ENCODE measurements around the gene AGBL5.

Gene AGBL5

DNA sequence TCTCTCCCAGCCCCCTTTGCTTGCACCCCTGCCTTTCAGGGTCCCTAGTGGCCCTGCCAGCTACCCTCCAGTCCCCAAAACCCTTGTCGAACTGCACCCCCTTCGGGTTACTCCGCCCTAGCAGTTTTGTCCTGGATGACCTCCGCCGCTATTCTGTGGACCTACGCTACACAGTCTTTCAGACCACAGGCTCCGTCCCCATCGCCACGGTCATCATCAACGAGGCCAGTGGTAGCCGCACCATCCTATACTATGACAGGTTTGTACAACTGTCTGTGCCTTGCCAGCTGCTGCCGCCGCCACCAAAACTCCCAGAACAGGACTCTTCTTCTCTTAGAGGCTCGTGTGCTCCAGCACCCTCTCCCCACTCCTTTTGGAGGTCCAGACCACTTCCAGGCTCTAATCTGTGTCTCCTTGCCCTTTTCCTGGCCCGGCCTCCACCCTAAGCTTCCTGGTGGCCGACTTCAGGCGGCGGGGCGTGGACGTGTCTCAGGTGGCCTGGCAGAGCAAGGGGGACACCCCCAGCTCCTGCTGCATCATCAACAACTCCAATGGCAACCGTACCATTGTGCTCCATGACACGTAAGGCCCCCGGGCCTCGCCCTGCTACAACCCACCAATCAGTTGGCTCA lies 43.0 kb downstream of the AGBL5 start:
- TF ChIP-seq, protein P1, sequence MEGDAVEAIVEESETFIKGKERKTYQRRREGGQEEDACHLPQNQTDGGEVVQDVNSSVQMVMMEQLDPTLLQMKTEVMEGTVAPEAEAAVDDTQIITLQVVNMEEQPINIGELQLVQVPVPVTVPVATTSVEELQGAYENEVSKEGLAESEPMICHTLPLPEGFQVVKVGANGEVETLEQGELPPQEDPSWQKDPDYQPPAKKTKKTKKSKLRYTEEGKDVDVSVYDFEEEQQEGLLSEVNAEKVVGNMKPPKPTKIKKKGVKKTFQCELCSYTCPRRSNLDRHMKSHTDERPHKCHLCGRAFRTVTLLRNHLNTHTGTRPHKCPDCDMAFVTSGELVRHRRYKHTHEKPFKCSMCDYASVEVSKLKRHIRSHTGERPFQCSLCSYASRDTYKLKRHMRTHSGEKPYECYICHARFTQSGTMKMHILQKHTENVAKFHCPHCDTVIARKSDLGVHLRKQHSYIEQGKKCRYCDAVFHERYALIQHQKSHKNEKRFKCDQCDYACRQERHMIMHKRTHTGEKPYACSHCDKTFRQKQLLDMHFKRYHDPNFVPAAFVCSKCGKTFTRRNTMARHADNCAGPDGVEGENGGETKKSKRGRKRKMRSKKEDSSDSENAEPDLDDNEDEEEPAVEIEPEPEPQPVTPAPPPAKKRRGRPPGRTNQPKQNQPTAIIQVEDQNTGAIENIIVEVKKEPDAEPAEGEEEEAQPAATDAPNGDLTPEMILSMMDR (IDR thresholded peaks at IDR 0.05; ENCODE audit: insufficient read depth, low read length, poor library complexity, severe bottlenecking), result no peak
- Histone ChIP-seq H3K27me3 (replicated peaks; ENCODE audit: control insufficient read depth, insufficient read depth, low read length) (no peaks in the 10 kb centered on the region), H3K36me3 (ENCODE audit: control insufficient read depth, insufficient read depth, low read length) (no peaks in the 10 kb centered on the region), H3K4me3 (replicated peaks; ENCODE audit: low read depth, low read length) (no peak overlapping the region)
- DNase-seq (ENCODE audit: extremely low read depth, insufficient read length), result no peak

DNA sequence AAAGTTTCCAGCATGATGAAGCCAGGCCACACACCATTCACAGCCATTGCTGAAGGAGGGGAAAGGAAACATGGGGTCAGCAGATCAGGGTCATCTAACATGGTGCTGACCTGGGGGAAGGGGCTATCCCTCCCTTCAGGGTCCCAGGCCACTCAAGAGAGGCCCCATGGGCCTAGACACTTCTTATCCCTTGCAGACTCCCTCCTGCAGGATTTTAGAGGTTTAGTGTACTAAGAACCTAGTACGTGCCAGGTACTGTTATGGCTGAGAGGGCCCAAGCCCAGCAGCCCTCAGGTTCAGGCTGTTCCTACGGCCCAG lies 43.9 kb downstream of the AGBL5 start:
- Histone ChIP-seq H3K36me3 (ENCODE audit: control insufficient read depth, insufficient read depth, low read length) (no peaks in the 10 kb centered on the region), H3K27me3 (replicated peaks; ENCODE audit: control insufficient read depth, insufficient read depth, low read length) (no peaks in the 10 kb centered on the region), H3K4me3 (replicated peaks; ENCODE audit: low read depth, low read length) (no peak overlapping the region)
- no peak for DNase-seq (ENCODE audit: extremely low read depth, insufficient read length)
- TF ChIP-seq, protein P1 (IDR thresholded peaks at IDR 0.05; ENCODE audit: insufficient read depth, low read length, poor library complexity, severe bottlenecking), result no peak

DNA sequence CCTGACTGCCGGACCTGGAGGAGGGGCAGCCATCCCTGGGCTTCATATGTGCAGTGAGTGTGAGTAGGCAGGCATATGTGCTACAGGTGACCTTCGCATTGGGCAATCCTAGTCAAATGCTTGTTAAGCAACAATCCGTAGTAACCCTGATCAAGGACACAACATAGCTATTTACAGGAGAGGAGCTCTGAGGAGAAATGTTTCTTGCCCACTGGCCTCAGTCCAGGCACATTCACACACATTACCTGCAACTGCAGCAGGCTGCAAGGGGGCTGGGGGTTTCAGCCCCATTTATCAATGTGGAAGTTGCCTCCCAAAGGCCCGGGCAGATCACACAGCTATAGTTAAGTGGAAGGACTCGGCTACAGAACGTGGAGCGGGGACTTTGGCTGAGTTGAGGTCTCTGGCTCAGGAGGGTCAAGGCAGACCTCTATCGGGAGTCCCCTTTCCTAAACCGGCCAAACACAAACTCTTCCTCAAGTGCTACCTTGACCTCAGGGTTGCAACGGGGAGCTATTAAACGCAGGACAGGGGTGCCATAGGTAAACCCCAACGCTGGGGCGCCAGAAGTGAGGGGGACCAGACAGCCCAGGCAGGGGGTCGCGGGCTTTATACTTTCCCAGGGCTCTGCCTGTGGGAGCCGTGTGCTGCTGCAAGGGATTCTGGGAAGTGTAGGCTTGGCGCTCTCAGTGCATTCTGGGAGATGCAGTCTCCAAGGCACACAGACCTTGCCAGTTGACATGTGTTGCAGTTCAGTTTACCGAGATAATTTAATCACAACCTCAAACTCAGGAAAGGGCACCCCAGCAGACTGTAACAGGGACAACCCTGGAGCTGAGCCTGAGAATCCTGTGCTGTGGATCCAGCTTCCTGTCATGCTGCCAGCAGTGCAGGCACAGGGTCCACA lies 44.5 kb downstream of the AGBL5 start:
- Histone ChIP-seq H3K4me3 (replicated peaks; ENCODE audit: low read depth, low read length) (peak overlapping the region; percentile 6; the same call in 1 of the 2 replicates), H3K27me3 (replicated peaks; ENCODE audit: control insufficient read depth, insufficient read depth, low read length) (no peaks in the 10 kb centered on the region), H3K36me3 (ENCODE audit: control insufficient read depth, insufficient read depth, low read length) (no peaks in the 10 kb centered on the region)
- no peak for DNase-seq (ENCODE audit: extremely low read depth, insufficient read length)
- TF ChIP-seq, protein P1 (IDR thresholded peaks at IDR 0.05; ENCODE audit: insufficient read depth, low read length, poor library complexity, severe bottlenecking), result no peak

DNA sequence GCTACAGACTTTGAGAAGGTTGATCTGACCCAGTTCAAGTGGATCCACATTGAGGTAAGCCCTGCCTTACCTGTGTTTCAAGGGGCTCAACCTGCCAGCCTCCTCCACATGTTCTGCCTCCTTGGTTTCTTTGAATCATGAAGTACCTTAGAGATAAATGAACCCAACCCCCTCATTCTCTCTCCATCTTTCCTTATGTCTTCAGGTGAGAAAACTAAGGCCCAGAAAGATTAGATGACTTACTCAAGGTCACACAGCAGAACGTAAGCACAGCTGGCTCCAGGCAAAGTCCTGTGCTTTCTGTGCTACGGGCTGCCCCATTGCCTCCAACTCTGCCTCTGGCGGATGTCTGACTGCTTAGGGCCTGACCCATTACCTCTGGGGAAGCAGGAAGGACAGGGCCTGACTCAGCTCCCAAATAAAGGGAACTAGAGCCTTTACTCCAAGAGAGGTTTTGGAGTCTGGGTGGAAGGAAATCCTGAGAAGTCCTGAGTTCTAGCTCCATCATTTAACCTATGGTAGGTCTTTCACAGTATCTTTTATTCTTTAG lies 45.4 kb downstream of the AGBL5 start:
- Histone ChIP-seq H3K36me3 (ENCODE audit: control insufficient read depth, insufficient read depth, low read length) (no peaks in the 10 kb centered on the region), H3K4me3 (replicated peaks; ENCODE audit: low read depth, low read length) (no peak overlapping the region), H3K27me3 (replicated peaks; ENCODE audit: control insufficient read depth, insufficient read depth, low read length) (no peaks in the 10 kb centered on the region)
- DNase-seq (ENCODE audit: extremely low read depth, insufficient read length), result no peak
- TF ChIP-seq, protein P1 (IDR thresholded peaks at IDR 0.05; ENCODE audit: insufficient read depth, low read length, poor library complexity, severe bottlenecking), result no peak

- no peak overlapping the region for H3K4me3 ChIP-seq (replicated peaks; ENCODE audit: low read depth, low read length)
- H3K27me3 ChIP-seq (replicated peaks; ENCODE audit: control insufficient read depth, insufficient read depth, low read length), result no peaks in the 10 kb centered on the region
- TF ChIP-seq, protein P1 (IDR thresholded peaks at IDR 0.05; ENCODE audit: insufficient read depth, low read length, poor library complexity, severe bottlenecking), result no peak
- no peaks in the 10 kb centered on the region for H3K36me3 ChIP-seq (ENCODE audit: control insufficient read depth, insufficient read depth, low read length)
- no peak for DNase-seq (ENCODE audit: extremely low read depth, insufficient read length)
Measured at GRCh38 chr2:27097341-27097740, 45.9 kb downstream of the AGBL5 start.

Measured in GM06990 (cell line).